HG03039 (cell line): ENCODE measurements around the gene PARVA.

Experiments
- ATAC-seq: cut with Tn5 transposase; IDR thresholded peaks from one replicate; pipeline ENCODE4 v1.9.1; 2021; ENCODE audit warnings: mild to moderate bottlenecking, moderate library complexity; ENCODE audit not compliant: unreplicated experiment

PARVA gene

GRCh38 chr11:12544986-12545775 is 167.8 kb downstream of the PARVA start:
- ATAC-seq, result no peak

DNA sequence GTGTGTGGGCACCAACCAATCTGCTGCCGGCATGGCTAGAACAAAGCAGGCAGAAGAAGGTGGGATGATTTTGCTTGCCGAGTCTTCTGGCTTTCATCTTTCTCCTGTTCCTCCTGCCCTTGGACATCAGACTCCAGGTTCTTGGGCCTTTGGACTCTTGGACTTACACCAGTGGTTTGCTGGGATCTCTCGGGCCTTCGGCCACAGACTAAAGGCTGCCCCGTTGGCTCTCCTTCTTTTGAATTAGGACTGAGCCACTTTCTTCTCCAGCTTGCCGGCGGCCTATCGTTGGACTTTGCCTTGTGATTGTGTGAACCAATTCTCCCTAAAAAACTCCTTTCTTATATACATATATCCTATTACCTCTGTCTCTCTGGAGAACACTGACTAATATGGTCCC is 168.8 kb downstream of the PARVA start:
- no peak for ATAC-seq

GRCh38 chr11:12546660-12547059 is 169.3 kb downstream of the PARVA start:
- no peak for ATAC-seq

DNA sequence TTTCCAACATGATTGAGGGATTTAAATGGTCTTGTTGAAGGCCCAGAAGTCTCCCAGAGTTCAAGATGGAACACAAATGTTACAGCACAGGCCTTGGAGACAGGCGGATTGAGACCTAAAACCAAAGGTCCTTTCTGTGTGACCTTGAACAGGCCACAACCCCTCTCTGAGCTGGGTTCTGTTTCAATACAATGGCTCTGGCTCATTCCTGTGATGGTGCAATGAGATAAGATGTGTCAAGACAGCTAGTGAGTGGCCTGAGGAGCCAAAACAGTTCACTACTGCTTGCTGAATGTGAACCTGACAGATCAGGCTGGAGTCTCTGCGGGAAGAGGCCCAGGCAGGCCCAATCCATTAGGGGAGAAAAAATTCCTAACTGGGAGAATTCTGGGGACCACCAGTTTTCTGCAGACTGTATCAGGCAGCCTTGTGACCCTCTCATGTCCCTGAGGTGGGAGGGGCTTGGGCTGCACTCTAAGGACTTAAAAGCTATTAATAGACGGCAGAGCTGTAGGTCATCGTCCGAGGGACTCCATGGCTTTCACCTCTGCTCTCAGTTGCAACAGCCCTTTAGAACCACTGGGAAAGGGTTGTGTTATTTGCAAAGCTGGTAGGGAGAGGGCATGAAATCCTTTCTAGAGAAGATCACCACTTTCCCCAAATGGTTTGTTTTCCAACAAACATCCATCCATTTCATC is 170.7 kb downstream of the PARVA start:
- no peak for ATAC-seq

GRCh38 chr11:12552692-12553091 is 175.3 kb downstream of the PARVA start:
- no peak for ATAC-seq

DNA sequence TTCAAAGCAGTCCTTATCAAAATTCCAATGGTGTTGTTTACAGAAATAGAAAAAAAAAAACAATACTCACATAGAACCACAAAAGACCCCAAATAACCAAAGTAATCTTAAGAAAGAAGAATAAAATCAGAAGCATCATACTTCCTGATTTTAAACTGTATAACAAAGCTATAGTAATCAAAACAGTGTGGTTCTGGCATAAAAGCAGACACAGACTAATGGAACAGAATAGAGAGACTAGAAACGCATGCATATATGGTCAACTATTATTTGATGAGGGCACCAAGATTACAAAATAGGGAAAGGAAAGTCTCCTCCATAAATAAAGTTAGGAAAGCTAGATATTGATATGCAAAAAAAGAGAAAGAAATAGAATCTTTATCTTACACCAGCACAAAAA is 176.8 kb downstream of the PARVA start:
- ATAC-seq, result no peak

DNA sequence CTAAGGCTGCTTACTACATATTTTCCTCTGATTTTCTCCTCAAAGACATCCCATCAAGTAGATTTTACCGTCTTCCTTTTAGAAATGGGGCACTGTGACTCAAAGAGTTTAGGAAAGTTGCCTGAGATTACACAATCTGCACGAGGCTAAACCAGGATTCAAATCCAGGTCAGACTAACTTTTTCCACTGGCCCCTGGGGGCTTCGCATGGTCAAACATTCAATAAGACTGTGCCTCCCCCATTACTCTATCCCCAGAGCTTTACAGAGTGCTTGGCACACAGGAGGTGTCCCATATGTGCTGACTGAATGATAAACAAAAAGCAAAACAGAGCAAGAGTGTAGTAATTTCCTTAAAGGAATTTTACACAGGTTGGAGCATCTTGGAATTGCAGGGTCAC is 178.8 kb downstream of the PARVA start:
- no peak for ATAC-seq

GRCh38 chr11:12556788-12557384 is 179.5 kb downstream of the PARVA start:
- ATAC-seq, result no peak

- ATAC-seq, result no peak
Observed at GRCh38 chr11:12559011-12559410, 181.6 kb downstream of the PARVA start.

- ATAC-seq, result no peak
Observed at GRCh38 chr11:12560362-12560761, 183.0 kb downstream of the PARVA start.

GRCh38 chr11:12560861-12561260 is 183.5 kb downstream of the PARVA start:
- no peak for ATAC-seq

- no peak for ATAC-seq
Observed at GRCh38 chr11:12564012-12564411, 186.6 kb downstream of the PARVA start.

DNA sequence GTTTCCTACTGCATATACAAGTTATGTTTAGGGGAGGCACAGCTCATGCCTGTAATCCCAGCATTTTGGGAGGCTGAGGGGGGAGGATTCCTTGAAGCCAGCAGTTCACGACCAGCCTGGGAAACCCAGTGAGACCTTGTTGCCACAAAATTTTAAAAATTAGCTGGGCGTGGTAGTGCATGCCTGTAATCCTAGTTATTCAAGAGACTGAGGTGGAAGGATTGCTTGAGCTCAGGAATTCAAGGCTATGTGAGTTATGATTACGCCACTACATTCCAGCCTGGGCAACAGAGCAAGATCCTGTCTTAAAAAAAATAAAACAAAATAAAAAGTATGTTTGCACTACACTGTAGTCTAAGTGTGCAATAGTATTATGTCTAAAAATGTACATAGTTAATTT is 188.0 kb downstream of the PARVA start:
- no peak for ATAC-seq

GRCh38 chr11:12567746-12568460 is 190.5 kb downstream of the PARVA start:
- ATAC-seq, result no peak

DNA sequence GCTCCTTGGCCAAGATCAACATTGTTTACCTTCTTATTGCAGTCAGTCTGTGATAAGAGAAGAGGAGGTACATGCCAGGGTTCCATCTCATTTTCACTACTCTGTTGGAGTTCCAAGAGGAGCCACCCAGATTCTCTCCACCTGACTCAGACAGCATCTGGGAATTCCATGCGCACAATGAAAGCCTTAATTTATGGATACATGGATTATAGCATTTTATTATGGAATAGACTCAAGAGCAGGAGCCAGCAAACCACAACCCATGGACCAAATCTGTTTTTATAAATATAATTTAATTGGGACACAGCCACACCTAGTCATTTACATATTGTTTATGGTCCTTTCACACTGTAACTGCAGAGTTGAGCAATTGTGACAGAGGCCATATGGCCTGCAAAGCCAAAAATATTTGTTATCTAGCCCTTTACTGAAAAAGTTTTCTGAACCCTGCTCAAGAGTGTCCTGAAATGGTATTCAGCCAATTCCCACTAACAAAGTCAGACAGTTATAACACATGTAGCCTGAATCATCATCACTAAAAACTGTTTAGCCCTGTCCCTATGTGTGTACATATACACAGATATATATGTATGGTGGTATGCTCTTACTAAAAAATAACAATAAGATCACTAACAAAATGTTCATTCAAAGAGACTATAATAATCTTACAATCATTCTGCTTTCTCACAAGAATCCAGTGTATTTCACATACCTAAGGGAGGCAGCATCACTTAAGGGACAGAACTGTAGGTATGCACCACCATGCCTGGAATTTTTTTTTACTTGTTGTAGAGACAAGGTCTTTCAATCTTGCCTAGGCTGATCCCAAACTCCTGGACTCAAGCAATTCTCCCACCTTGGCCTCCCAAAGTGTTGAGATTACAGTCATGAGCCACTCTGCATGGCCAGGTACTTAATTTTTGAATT is 192.4 kb downstream of the PARVA start:
- no peak for ATAC-seq

- ATAC-seq, result no peak
Observed at GRCh38 chr11:12573707-12574485, 196.5 kb downstream of the PARVA start.

- no peak for ATAC-seq
Observed at GRCh38 chr11:12577725-12578644, 200.6 kb downstream of the PARVA start.

GRCh38 chr11:12581416-12581815 is 204.0 kb downstream of the PARVA start:
- no peak for ATAC-seq

GRCh38 chr11:12581923-12582322 is 204.6 kb downstream of the PARVA start:
- ATAC-seq, result no peak
